Measurements from ENCODE around the gene KRT81. TPM values are rescaled to one million over a fixed set of nuclear protein-coding genes. Genes with fewer than 3 reads are reported as not detected.

The KRT81 gene
- total RNA-seq, 1 experiment from 2014 or later, result 0.90 TPM

DNA sequence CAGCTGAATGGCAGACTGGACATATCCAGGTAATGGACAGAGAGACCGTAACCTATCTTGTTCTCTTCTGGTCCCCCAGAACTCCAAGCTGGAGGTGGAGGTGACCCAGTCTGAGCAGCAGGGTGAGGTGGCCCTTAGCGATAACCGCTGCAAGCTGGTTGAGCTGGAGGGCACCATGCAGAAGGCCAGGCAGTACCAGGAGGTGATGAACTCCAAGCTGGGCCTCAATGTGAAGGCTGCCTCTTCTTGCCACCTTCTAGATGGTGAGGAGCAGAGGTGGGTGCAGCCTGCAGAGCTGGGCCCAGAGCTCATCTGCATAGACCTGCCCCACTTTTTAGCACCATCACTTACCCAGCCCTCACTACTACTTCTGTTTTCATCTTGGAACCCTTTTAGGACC, 24.1 kb downstream of the KRT81 start:
- TF ChIP-seq, protein P1, sequence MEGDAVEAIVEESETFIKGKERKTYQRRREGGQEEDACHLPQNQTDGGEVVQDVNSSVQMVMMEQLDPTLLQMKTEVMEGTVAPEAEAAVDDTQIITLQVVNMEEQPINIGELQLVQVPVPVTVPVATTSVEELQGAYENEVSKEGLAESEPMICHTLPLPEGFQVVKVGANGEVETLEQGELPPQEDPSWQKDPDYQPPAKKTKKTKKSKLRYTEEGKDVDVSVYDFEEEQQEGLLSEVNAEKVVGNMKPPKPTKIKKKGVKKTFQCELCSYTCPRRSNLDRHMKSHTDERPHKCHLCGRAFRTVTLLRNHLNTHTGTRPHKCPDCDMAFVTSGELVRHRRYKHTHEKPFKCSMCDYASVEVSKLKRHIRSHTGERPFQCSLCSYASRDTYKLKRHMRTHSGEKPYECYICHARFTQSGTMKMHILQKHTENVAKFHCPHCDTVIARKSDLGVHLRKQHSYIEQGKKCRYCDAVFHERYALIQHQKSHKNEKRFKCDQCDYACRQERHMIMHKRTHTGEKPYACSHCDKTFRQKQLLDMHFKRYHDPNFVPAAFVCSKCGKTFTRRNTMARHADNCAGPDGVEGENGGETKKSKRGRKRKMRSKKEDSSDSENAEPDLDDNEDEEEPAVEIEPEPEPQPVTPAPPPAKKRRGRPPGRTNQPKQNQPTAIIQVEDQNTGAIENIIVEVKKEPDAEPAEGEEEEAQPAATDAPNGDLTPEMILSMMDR (IDR thresholded peaks at IDR 0.05), result no peak
- TF ChIP-seq POLR2AphosphoS5 (IDR thresholded peaks at IDR 0.05; ENCODE audit: low read depth, low read length) (no peak), TCF7L2 (IDR thresholded peaks at IDR 0.05; ENCODE audit: low read depth, low read length) (no peak), SIN3A (IDR thresholded peaks at IDR 0.05; ENCODE audit: borderline replicate concordance, insufficient read depth, low read depth, low read length) (no peak)
- TF ChIP-seq, protein P2, sequence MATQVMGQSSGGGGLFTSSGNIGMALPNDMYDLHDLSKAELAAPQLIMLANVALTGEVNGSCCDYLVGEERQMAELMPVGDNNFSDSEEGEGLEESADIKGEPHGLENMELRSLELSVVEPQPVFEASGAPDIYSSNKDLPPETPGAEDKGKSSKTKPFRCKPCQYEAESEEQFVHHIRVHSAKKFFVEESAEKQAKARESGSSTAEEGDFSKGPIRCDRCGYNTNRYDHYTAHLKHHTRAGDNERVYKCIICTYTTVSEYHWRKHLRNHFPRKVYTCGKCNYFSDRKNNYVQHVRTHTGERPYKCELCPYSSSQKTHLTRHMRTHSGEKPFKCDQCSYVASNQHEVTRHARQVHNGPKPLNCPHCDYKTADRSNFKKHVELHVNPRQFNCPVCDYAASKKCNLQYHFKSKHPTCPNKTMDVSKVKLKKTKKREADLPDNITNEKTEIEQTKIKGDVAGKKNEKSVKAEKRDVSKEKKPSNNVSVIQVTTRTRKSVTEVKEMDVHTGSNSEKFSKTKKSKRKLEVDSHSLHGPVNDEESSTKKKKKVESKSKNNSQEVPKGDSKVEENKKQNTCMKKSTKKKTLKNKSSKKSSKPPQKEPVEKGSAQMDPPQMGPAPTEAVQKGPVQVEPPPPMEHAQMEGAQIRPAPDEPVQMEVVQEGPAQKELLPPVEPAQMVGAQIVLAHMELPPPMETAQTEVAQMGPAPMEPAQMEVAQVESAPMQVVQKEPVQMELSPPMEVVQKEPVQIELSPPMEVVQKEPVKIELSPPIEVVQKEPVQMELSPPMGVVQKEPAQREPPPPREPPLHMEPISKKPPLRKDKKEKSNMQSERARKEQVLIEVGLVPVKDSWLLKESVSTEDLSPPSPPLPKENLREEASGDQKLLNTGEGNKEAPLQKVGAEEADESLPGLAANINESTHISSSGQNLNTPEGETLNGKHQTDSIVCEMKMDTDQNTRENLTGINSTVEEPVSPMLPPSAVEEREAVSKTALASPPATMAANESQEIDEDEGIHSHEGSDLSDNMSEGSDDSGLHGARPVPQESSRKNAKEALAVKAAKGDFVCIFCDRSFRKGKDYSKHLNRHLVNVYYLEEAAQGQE (IDR thresholded peaks at IDR 0.05; ENCODE audit: insufficient read depth in 1 of 2, low read depth in 2 of 2, low read length in 1 of 2), result no peak
- ATAC-seq (no peak), DNase-seq (ENCODE audit: low read depth, low spot score) (no peak)
- POLR2A ChIA-PET, result no interaction called here
- Histone ChIP-seq H3K27me3 (ENCODE audit: control insufficient read depth, insufficient read depth, low read length) (no peaks in the 10 kb centered on the region), H3K4me3 (ENCODE audit: low read depth in 2 of 2, low read length in 2 of 2) (no peak overlapping the region), H3K36me3 (ENCODE audit: control insufficient read depth, insufficient read depth, low read length) (no peaks in the 10 kb centered on the region), H3K27ac (ENCODE audit: low read length) (no peak overlapping the region; the same call in 1 of the 2 replicates), H3K9me3 (ENCODE audit: control insufficient read depth, insufficient read depth, low read depth, low read length) (no peaks in the 10 kb centered on the region), H3K4me1 (ENCODE audit: control insufficient read depth, insufficient read depth, low read length) (no peaks in the 10 kb centered on the region)
- no TSS peak for BruUV-seq (replicated peaks)
- in situ Hi-C loops (cut with HindIII; ENCODE audit: low pct_unique_long_range_greater_than_20kb, low sequenced_read_pairs) (no loop called here), intact Hi-C loops (cut with micrococcal nuclease; ENCODE audit: unreplicated experiment) (no loop called here)
- CTCF ChIA-PET, result no interaction called here

DNA sequence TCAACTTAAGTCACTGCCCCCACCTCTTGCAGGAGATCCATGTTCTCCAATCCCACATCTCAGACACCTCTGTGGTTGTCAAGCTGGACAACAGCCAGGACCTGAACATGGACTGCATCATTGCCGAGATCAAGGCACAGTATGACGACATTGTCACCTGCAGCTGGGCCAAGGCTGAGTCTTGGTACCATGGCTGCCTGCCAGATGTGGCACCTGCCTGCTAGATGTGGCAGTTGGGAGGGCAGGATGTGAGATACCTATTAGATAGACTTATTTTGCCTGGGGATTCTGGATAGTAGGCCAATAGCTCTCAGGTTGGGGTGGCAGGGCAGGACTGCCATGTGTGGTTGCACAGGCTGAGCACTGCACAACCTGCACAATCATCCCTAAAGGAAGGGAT, 24.8 kb downstream of the KRT81 start:
- Histone ChIP-seq H3K36me3 (ENCODE audit: control insufficient read depth, insufficient read depth, low read length) (no peaks in the 10 kb centered on the region), H3K27ac (ENCODE audit: low read length) (no peak overlapping the region), H3K4me3 (ENCODE audit: low read depth in 2 of 2, low read length in 2 of 2) (no peak overlapping the region), H3K4me1 (ENCODE audit: control insufficient read depth, insufficient read depth, low read length) (no peaks in the 10 kb centered on the region), H3K27me3 (ENCODE audit: control insufficient read depth, insufficient read depth, low read length) (no peaks in the 10 kb centered on the region), H3K9me3 (ENCODE audit: control insufficient read depth, insufficient read depth, low read depth, low read length) (no peaks in the 10 kb centered on the region)
- in situ Hi-C loops (cut with HindIII; ENCODE audit: low pct_unique_long_range_greater_than_20kb, low sequenced_read_pairs), result no loop called here
- no TSS peak for BruUV-seq (replicated peaks)
- TF ChIP-seq, protein P2 (IDR thresholded peaks at IDR 0.05; ENCODE audit: insufficient read depth in 1 of 2, low read depth in 2 of 2, low read length in 1 of 2), result no peak
- TF ChIP-seq, protein P1 (IDR thresholded peaks at IDR 0.05), result no peak
- TF ChIP-seq TCF7L2 (IDR thresholded peaks at IDR 0.05; ENCODE audit: low read depth, low read length) (no peak), SIN3A (IDR thresholded peaks at IDR 0.05; ENCODE audit: borderline replicate concordance, insufficient read depth, low read depth, low read length) (no peak), POLR2AphosphoS5 (IDR thresholded peaks at IDR 0.05; ENCODE audit: low read depth, low read length) (no peak)
- intact Hi-C loops (cut with micrococcal nuclease; ENCODE audit: unreplicated experiment), result no loop called here
- no peak for ATAC-seq
- ChIA-PET CTCF (no interaction called here), POLR2A (no interaction called here)
- DNase-seq (ENCODE audit: low read depth, low spot score), result no peak

All from Panc1 (cell line).